ENCODE measurements around the gene SPAG9.

DNA sequence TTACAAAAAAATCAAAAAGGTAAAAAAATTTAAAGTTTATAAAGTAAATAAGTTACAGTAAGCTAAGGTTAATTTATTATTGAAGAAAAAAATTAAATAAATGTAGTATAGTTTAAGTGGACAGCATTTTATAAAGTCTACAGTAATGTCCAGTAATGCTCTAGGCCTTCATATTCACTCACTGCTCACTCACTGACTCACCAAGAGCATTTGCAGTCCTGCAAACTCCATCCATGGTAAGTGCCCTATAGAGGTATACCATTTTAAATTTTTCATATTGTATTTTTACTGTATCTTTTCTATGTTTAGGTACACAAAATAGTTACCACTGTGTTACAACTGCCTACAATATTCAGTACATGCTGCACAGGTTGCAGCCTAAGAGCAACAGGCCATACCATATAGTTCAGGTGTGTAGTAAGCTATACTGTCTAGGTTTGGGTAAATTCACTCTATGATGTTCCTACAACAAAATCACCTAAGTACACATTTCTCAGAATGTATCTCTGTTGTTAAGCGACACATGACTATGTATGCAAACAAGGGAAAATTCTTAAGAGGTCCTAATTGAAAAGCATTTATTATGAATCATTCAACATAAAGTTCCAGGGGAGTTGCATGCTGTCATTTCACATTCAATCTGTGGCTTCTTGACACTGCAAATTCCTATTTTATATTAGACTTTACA lies 92.3 kb downstream of the SPAG9 start:
- no peak for TF ChIP-seq CTCF (IDR thresholded peaks at IDR 0.05)
- no peak for TF ChIP-seq POLR2AphosphoS5 (IDR thresholded peaks at IDR 0.05)
- no peak for TF ChIP-seq POLR2A (IDR thresholded peaks at IDR 0.05)

Data from upper lobe of left lung (tissue), 4 donors.